IPS-18a (cell line): ENCODE data around the gene HTR3E.

Source experiments
- H3K27ac ChIP-seq: one replicate; pipeline ENCODE4 v1.5.1; 2013; ENCODE audit warnings: low read length
- H3K27me3 ChIP-seq: one replicate; pipeline ENCODE4 v1.6.1; 2013; ENCODE audit warnings: mild to moderate bottlenecking, low read length; ENCODE audit not compliant: control insufficient read depth, insufficient read depth
- H3K36me3 ChIP-seq: one replicate; pipeline ENCODE4 v1.6.1; 2013; ENCODE audit warnings: low read depth, low read length; ENCODE audit not compliant: control insufficient read depth
- H3K4me1 ChIP-seq: one replicate; pipeline ENCODE4 v1.6.1; 2013; ENCODE audit warnings: low read depth, low read length; ENCODE audit not compliant: control insufficient read depth
- H3K4me3 ChIP-seq: one replicate; pipeline ENCODE4 v1.5.1; 2013; ENCODE audit warnings: low read length
- H3K9ac ChIP-seq: one replicate; pipeline ENCODE4 v1.6.1; 2013; ENCODE audit warnings: mild to moderate bottlenecking, low read length, moderate library complexity
- H3K9me3 ChIP-seq: one replicate; pipeline ENCODE4 v1.6.1; 2013; ENCODE audit warnings: low read depth, low read length; ENCODE audit not compliant: control insufficient read depth

HTR3E gene

GRCh38 chr3:184077881-184078280 lies 19.0 kb upstream of the HTR3E start:
- Histone ChIP-seq H3K4me1 (peaks cover 3% of the 10 kb centered on the region), H3K9me3 (no peaks in the 10 kb centered on the region), H3K36me3 (no peaks in the 10 kb centered on the region), H3K4me3 (no peak overlapping the region), H3K27ac (no peak overlapping the region), H3K27me3 (no peaks in the 10 kb centered on the region), H3K9ac (no peak overlapping the region)

DNA sequence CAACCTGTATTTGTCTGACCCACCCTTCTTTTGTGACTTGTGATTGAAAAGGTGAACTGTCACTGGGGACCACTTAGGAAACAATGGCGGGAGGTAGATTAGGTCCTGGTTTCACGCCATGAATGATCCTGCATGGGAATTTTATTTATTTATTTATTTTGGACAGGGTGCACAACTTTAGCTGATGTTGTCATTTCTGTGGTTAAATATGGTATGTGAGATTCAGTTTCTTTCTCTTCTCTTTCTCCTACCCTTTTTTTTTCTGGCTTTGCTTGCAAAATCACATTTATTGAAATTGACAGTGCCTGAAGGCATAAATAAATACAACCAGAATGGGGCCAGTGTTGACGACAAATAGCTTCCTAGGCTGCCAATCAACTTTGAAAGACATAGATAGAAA lies 18.0 kb upstream of the HTR3E start:
- Histone ChIP-seq H3K27me3 (no peaks in the 10 kb centered on the region), H3K9me3 (no peaks in the 10 kb centered on the region), H3K9ac (no peak overlapping the region), H3K36me3 (no peaks in the 10 kb centered on the region), H3K4me3 (no peak overlapping the region), H3K4me1 (no peaks in the 10 kb centered on the region), H3K27ac (no peak overlapping the region)

DNA sequence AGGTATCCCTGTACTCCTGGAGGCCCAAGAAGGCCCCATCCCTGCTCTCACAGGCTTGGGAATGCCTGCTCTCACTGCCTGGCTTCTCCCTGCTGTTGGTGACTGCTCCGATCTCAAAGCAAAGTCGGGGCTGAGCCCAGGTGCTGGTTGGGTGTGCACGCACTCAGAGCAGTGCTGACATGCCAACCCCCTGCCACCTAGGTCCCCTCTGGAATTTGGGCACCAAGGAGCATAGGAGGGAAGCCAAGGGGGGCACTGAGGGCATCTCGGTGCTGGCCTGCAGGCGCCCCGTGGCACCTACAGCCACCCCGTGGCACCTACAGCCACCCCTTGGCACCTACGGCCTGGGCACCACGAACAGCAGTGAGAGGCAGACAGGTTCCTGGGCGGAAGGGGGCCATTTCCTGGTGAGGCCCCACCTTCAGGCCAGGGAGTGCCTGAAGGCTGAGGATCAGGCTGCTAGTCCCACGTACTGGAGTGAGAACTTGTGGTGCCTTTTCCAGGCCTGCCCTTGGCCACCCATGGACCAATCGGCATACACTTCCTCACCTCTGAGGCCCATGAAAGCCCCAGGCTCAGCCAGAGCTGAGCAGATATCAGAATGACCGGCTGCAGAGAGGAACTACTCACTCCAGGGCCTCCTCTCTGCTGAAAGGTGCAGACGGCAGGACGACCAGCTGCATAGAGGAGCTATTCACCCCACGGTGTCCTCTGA lies 15.6 kb upstream of the HTR3E start:
- H3K9ac ChIP-seq = no peak overlapping the region
- H3K36me3 ChIP-seq = no peaks in the 10 kb centered on the region
- H3K4me3 ChIP-seq = no peak overlapping the region
- no peak overlapping the region for H3K27ac ChIP-seq
- H3K9me3 ChIP-seq = no peaks in the 10 kb centered on the region
- H3K4me1 ChIP-seq = no peaks in the 10 kb centered on the region
- no peaks in the 10 kb centered on the region for H3K27me3 ChIP-seq

DNA sequence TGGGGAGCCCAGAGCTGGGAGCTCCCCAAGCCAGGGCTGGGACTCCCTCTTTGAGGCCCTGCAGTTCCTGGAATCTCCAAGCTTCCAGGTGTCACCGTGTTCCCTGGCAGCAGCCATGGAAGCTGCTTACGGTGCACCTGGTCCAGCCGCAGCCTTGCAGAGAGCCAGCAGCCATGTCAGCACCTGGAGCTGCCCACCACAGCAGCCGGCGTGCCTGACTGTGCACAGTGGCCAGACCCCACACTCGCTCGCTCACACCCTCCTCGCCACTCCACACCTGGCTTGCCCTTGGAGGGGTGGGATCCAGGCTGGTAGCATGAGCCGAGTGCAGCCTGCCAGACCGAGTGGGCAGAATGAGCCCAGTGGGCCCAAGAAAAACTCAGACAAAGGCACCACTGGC lies 14.8 kb upstream of the HTR3E start:
- Histone ChIP-seq H3K4me3 (no peak overlapping the region), H3K4me1 (no peaks in the 10 kb centered on the region), H3K27me3 (no peaks in the 10 kb centered on the region), H3K9me3 (no peaks in the 10 kb centered on the region), H3K27ac (no peak overlapping the region), H3K9ac (no peak overlapping the region), H3K36me3 (no peaks in the 10 kb centered on the region)

- H3K27ac ChIP-seq = no peak overlapping the region
- no peak overlapping the region for H3K4me3 ChIP-seq
- H3K4me1 ChIP-seq = no peaks in the 10 kb centered on the region
- H3K9ac ChIP-seq = no peak overlapping the region
- no peaks in the 10 kb centered on the region for H3K36me3 ChIP-seq
- H3K9me3 ChIP-seq = no peaks in the 10 kb centered on the region
- H3K27me3 ChIP-seq = no peaks in the 10 kb centered on the region
Measured at GRCh38 chr3:184082465-184082864, 14.4 kb upstream of the HTR3E start.

DNA sequence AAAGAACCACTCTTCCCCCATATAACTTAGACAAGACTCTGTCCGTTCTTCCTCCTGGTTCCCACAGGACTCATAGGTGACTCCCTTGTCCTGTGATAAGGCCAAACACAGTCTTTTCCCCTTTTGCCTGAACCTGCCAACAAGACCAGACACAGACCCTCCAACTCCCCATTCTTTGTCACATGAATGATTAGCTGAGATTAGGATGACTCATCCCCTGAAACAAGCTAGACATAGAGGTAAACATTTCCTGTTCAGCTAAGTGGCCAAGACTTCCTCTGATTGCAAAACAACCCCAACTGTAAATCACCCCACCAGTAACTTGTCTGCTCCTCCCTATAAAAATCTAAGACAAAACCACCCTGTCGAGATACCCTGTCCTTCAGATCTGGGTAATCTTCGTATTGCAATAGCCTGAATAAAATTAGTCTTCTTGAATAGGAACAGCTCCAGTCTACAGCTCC lies 11.4 kb upstream of the HTR3E start:
- Histone ChIP-seq H3K27me3 (no peaks in the 10 kb centered on the region), H3K9ac (no peak overlapping the region), H3K4me1 (no peaks in the 10 kb centered on the region), H3K27ac (no peak overlapping the region), H3K9me3 (no peaks in the 10 kb centered on the region), H3K36me3 (no peaks in the 10 kb centered on the region), H3K4me3 (no peak overlapping the region)

DNA sequence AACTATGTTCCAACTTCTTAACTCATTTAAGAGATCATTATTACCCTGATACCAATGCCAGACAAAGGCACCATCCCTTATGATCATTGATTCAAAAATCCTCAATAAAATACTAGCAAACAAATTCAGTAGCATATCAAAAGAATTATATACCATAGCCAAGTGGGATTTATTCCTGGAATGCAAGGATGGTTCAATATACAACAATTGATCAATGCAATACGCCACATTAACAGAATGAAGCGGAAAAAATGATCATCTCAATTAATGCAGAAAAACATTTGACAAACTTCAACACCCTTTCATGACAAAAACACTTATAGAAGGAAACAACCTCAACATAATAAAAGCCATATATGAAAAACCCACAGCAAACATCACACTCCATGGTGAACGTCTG lies 4.7 kb upstream of the HTR3E start:
- Histone ChIP-seq H3K4me1 (no peaks in the 10 kb centered on the region), H3K4me3 (no peak overlapping the region), H3K27ac (no peak overlapping the region), H3K9ac (no peak overlapping the region), H3K27me3 (no peaks in the 10 kb centered on the region), H3K36me3 (no peaks in the 10 kb centered on the region), H3K9me3 (peaks cover 3% of the 10 kb centered on the region)

- Histone ChIP-seq H3K27ac (no peak overlapping the region), H3K4me3 (no peak overlapping the region), H3K9ac (no peak overlapping the region), H3K36me3 (no peaks in the 10 kb centered on the region), H3K4me1 (no peaks in the 10 kb centered on the region), H3K9me3 (no peaks in the 10 kb centered on the region), H3K27me3 (no peaks in the 10 kb centered on the region)
Measured at GRCh38 chr3:184097556-184097955, 692 bp downstream of the HTR3E start.

DNA sequence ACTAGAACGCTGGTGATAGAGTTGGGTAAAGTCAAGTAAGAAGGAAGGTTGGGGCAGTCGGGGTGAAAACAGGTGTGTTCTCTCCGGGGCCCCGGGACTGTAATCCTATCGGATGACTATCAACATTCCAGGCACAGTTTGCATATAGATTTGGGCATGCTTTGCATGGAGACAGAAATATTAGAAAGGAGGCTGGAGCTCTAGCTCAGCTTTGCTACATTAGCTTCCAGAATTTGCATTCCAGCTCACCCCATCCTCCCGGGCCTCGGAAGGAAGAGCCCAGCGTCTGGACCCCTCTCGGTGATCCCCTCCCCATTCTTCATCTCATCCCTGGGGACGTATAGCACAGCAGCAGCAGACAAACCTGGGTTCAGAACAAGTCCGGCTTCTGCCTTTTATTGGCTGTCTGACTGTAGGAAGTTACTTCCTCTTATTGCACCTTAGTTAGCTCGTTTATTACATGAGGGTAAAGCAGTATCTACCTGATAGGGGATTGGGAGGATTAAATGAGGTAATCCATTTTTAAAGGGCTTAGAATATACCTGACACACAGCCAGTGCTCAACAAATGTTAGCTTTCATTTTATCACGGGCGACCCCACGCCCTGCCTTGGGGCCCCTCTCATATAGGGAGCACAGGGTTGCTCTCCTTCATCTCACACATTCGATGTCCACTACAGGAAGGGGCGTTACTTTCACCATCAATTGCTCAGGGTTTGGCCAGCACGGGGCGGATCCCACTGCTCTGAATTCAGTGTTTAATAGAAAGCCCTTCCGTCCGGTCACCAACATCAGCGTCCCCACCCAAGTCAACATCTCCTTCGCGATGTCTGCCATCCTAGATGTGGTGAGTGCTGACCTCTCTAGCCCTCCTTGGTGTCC lies 3.2 kb downstream of the HTR3E start:
- Histone ChIP-seq H3K9me3 (no peaks in the 10 kb centered on the region), H3K27ac (no peak overlapping the region), H3K4me1 (no peaks in the 10 kb centered on the region), H3K4me3 (no peak overlapping the region), H3K36me3 (no peaks in the 10 kb centered on the region), H3K9ac (no peak overlapping the region), H3K27me3 (no peaks in the 10 kb centered on the region)

DNA sequence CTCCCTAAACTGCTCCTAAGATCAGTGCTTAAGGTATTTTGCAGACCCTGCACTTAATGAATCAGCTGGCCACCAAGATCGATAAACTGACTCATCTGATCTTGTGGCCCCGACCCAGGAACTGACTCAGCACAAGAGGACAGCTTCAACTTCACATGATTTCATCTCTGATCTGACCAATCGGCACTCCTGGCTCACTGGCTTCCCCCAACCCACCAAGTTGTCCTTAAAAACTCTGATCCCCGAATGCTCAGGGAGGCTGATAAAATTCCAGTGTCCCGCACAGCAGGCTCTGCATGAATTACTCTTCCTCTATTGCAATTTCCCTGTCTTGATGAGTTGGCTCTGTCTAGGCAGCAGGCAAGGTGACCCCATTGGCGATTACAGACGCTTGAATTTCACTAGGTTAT lies 13.5 kb downstream of the HTR3E start:
- Histone ChIP-seq H3K36me3 (no peaks in the 10 kb centered on the region), H3K4me3 (no peak overlapping the region), H3K27me3 (no peaks in the 10 kb centered on the region), H3K27ac (no peak overlapping the region), H3K9ac (no peak overlapping the region), H3K4me1 (peaks cover 3% of the 10 kb centered on the region), H3K9me3 (no peaks in the 10 kb centered on the region)

DNA sequence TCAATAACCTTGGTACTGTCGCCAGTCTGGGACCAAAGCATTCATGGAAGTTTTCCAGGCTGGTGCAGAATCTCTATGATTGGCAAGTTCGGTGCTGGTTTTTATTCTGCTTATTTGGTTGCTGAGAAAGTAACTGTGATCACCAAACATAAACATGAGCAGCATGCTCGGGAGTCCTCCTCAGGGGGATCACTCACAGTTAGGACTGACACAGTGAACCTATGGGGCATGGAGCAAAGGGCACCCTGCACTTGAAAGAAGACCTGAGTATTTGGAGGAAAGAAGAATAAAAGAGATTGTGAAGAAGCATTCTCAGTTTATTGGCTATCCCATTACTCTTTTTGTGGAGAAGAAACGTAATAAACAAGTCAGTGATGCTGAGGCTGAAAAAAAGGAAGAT lies 19.2 kb downstream of the HTR3E start:
- no peaks in the 10 kb centered on the region for H3K36me3 ChIP-seq
- H3K4me1 ChIP-seq = no peaks in the 10 kb centered on the region
- no peak overlapping the region for H3K9ac ChIP-seq
- H3K9me3 ChIP-seq = no peaks in the 10 kb centered on the region
- no peaks in the 10 kb centered on the region for H3K27me3 ChIP-seq
- no peak overlapping the region for H3K4me3 ChIP-seq
- no peak overlapping the region for H3K27ac ChIP-seq

GRCh38 chr3:184117636-184118035 lies 20.8 kb downstream of the HTR3E start:
- no peak overlapping the region for H3K9ac ChIP-seq
- no peaks in the 10 kb centered on the region for H3K4me1 ChIP-seq
- no peaks in the 10 kb centered on the region for H3K9me3 ChIP-seq
- no peaks in the 10 kb centered on the region for H3K27me3 ChIP-seq
- no peaks in the 10 kb centered on the region for H3K36me3 ChIP-seq
- no peak overlapping the region for H3K27ac ChIP-seq
- no peak overlapping the region for H3K4me3 ChIP-seq
